Activated CD4-positive, alpha-beta T cell treated with anti-CD3 and anti-CD28 coated beads, Interleukin-2, amount 50 U/mL, for 1 hour (primary cell): Measurements from ENCODE around the gene KRT6B.
"Not testable (repeated sequence)": the region's sequence is repeated elsewhere in the genome, so short reads cannot be mapped to it uniquely, and the experiment has no call there.

Source experiments
- DNase-seq: peaks from one replicate; pipeline ENCODE4 v3.0.0-alpha.2; 2020

The KRT6B gene

GRCh38 chr12:52452101-52452500, at the start of gene KRT6B:
Gene KRT6B (minus strand): TSS chr12:52452146. CDS start chr12:52452078, 68 bp downstream.
- DNase-seq: no peak

GRCh38 chr12:52501490-52501889, 49.5 kb upstream of the KRT6B start:
- no peak for DNase-seq

GRCh38 chr12:52500574-52500973, 48.6 kb upstream of the KRT6B start:
- DNase-seq: not testable (repeated sequence)

GRCh38 chr12:52499806-52500560, 48.0 kb upstream of the KRT6B start:
- no peak for DNase-seq

GRCh38 chr12:52498946-52499345, 47.0 kb upstream of the KRT6B start:
- no peak for DNase-seq

- DNase-seq: no peak
These were observed 46.0 kb upstream of the KRT6B start for GRCh38 chr12:52497975-52498374.

- no peak for DNase-seq
These were observed 44.7 kb upstream of the KRT6B start for GRCh38 chr12:52496590-52497071.

- DNase-seq: no peak
These were observed 44.1 kb upstream of the KRT6B start for GRCh38 chr12:52496054-52496453.

- no peak for DNase-seq
These were observed 43.4 kb upstream of the KRT6B start for GRCh38 chr12:52495389-52495788.

GRCh38 chr12:52494518-52494917, 42.6 kb upstream of the KRT6B start:
- no peak for DNase-seq

GRCh38 chr12:52494100-52494499, 42.2 kb upstream of the KRT6B start:
- DNase-seq: no peak

GRCh38 chr12:52493172-52493571, 41.2 kb upstream of the KRT6B start, which contains the start of gene KRT6A:
Gene KRT6A (minus strand): TSS chr12:52493257. CDS start chr12:52493188, 69 bp downstream.
- DNase-seq: no peak

- not testable (repeated sequence) for DNase-seq
These were observed 40.5 kb upstream of the KRT6B start for GRCh38 chr12:52492405-52492804.

GRCh38 chr12:52491495-52491894, 39.5 kb upstream of the KRT6B start:
- DNase-seq: not testable (repeated sequence)

GRCh38 chr12:52488736-52489135, 36.8 kb upstream of the KRT6B start:
- DNase-seq: no peak

GRCh38 chr12:52487744-52488443, 35.9 kb upstream of the KRT6B start:
- not testable (repeated sequence) for DNase-seq

GRCh38 chr12:52487211-52487610, 35.3 kb upstream of the KRT6B start:
- no peak for DNase-seq

- no peak for DNase-seq
These were observed 34.5 kb upstream of the KRT6B start for GRCh38 chr12:52486166-52487105.

GRCh38 chr12:52480073-52480472, 28.1 kb upstream of the KRT6B start:
- no peak for DNase-seq

- DNase-seq: no peak
These were observed 25.7 kb upstream of the KRT6B start for GRCh38 chr12:52477651-52478050.

- no peak for DNase-seq
These were observed 22.3 kb upstream of the KRT6B start for GRCh38 chr12:52474212-52474611.

- no peak for DNase-seq
These were observed 21.8 kb upstream of the KRT6B start, which contains the start of gene KRT6C for GRCh38 chr12:52473768-52474167. Gene KRT6C (minus strand): TSS chr12:52473805. CDS start chr12:52473737, 68 bp downstream.

GRCh38 chr12:52469853-52470252, 17.9 kb upstream of the KRT6B start:
- DNase-seq: no peak
